ENCODE measurements around the gene CLDN7. TPM values are rescaled to one million over a fixed set of nuclear protein-coding genes. Genes with fewer than 3 reads are reported as not detected.

Gene CLDN7
- total RNA-seq, 1 experiment from 2014 or later, result 286 TPM

DNA sequence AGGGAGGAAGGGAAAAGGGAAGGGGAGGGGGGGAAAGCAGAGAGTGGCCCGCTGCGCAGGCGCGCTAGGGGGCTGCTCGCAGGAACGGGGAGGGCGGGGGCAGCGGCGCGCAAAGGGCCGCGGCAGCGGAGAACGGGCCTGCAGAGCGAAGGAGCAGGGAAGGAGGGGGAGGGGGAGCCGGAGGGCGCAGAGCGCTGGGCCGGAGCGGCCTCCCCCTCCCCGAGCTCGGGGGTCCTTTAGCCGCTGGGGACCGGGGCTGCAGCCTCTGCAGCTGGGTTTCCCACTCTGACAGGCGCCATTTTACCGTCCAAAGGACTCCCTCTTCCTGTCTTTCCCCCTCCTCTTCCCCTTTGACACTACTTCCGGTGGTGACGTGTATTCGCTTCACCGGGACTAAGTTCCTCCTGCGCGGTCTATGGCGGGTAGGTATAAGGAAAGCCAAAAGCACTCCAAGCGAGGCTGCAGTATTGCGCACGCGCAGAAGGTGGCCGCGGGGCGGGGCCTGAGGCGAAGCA is 10.6 kb downstream of the CLDN7 start, which contains the start of gene CTDNEP1 (continued):
- TF ChIP-seq, protein P1, sequence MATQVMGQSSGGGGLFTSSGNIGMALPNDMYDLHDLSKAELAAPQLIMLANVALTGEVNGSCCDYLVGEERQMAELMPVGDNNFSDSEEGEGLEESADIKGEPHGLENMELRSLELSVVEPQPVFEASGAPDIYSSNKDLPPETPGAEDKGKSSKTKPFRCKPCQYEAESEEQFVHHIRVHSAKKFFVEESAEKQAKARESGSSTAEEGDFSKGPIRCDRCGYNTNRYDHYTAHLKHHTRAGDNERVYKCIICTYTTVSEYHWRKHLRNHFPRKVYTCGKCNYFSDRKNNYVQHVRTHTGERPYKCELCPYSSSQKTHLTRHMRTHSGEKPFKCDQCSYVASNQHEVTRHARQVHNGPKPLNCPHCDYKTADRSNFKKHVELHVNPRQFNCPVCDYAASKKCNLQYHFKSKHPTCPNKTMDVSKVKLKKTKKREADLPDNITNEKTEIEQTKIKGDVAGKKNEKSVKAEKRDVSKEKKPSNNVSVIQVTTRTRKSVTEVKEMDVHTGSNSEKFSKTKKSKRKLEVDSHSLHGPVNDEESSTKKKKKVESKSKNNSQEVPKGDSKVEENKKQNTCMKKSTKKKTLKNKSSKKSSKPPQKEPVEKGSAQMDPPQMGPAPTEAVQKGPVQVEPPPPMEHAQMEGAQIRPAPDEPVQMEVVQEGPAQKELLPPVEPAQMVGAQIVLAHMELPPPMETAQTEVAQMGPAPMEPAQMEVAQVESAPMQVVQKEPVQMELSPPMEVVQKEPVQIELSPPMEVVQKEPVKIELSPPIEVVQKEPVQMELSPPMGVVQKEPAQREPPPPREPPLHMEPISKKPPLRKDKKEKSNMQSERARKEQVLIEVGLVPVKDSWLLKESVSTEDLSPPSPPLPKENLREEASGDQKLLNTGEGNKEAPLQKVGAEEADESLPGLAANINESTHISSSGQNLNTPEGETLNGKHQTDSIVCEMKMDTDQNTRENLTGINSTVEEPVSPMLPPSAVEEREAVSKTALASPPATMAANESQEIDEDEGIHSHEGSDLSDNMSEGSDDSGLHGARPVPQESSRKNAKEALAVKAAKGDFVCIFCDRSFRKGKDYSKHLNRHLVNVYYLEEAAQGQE (IDR thresholded peaks at IDR 0.05; ENCODE audit: low read depth), result no peak
- TF ChIP-seq YY1 (IDR thresholded peaks at IDR 0.05; ENCODE audit: extremely low read depth, insufficient replicate concordance, low read depth, low read length) (peak; percentile 94), ELF1 (IDR thresholded peaks at IDR 0.05; ENCODE audit: borderline replicate concordance, low read depth) (peak; percentile 49; the same call in 1 of the 2 replicates)

DNA sequence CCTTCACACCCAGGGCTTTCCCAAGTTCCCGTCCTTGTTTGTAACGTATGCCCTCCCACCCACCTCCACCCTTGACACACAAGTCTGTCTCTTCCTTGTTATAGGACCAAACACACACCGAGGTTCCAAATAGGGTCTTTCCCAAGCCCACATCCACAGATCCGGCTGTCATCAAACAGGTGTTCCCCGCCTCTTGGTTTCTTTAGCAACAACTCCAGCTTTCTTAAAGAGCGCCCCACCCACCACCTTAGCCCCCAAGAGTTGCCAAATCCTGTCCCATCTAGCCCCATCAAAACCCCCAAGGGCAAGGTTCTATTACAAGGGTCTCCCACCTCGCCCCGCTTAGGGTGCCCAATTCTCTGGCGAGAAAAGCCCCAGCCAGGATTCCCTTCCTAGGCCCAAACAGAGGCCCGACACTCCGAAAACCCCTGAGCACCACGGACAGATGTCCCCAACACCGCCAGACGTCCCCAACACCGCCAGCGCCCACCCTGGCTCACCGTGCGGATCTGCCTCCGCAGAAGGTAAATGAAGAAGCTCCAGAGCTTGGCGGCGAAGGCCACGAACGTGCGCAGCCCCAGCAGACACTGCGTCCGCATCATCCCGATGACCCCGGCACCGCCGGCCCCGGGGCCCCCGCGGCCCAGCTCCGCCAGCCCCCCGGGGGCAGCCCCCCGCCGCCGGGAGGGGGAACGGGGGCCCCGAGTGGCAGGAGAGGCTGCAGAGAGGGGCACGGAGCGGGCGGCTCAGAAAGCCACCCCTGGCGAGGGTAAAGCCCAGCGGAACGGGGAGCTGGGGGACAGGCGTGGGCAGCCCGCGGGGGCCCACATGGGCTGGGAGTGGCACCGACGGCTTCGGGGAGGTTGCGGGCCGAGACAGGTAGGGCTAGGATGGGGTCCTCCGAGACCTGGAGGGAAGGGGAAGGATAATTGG is 11.3 kb downstream of the CLDN7 start:
- Histone ChIP-seq H3K9me3 (ENCODE audit: control insufficient read depth in 1 of 2, insufficient read depth in 1 of 2, low read depth in 1 of 2, low read length in 2 of 2) (no peaks in the 10 kb centered on the region), H2AFZ (ENCODE audit: low read depth, low read length, poor library complexity, severe bottlenecking) (no peak overlapping the region), H3K27ac (ENCODE audit: low read depth, low read length) (peak overlapping the region; percentile 84), H3K79me2 (ENCODE audit: insufficient read depth, low read length) (peaks cover 79% of the 10 kb centered on the region), H3K27me3 (ENCODE audit: insufficient read depth, low read length) (no peaks in the 10 kb centered on the region), H3K4me3 (replicated peaks in 1 of 2; ENCODE audit: low read depth in 1 of 2, low read length in 2 of 2) (peak overlapping the region; percentile 82 to 99), H4K20me1 (ENCODE audit: insufficient read depth) (no peaks in the 10 kb centered on the region), H3K36me3 (ENCODE audit: control insufficient read depth in 1 of 2, insufficient read depth in 2 of 2, low read length in 2 of 2) (peaks cover 13 to 15% of the 10 kb centered on the region in 2 experiments; a peak in 3 of 4 replicates), H3K4me2 (ENCODE audit: low read length) (peak overlapping the region; percentile 89), H3K4me1 (ENCODE audit: control insufficient read depth in 1 of 2, insufficient read depth in 2 of 2, low read length in 2 of 2) (peaks cover 13 to 25% of the 10 kb centered on the region in 2 experiments), H3K9ac (ENCODE audit: low read length) (peak overlapping the region; percentile 99), H3K9me2 (ENCODE audit: insufficient read depth) (no peaks in the 10 kb centered on the region)
- ChIA-PET POLR2A (interaction anchor here (1.0 to 2.0 kb wide), 3 partner anchors 9 to 17 kb away, joined by 3 to 7 read pairs (median 5); partner anchors contain the start of genes DVL2 and GABARAP), RAD21 (ENCODE audit: low non-redundant PET in 1 of 2, low total read pairs in 2 of 2, uncharacterized antibody in 2 of 2, unreplicated experiment in 2 of 2) (no interaction called here), CTCF (interaction anchor here (0.6 to 1.0 kb wide), 3 partner anchors 9 to 205 kb away, joined by 3 to 5 read pairs (median 4); partner anchors contain the start of gene GABARAP)
- TF ChIP-seq ZFX (IDR thresholded peaks at IDR 0.05) (peak; percentile 43), POLR2AphosphoS5 (IDR thresholded peaks at IDR 0.05; ENCODE audit: low read depth, low read length) (no peak)
- intact Hi-C loops (cut with micrococcal nuclease), result loop anchor here (5.0 kb wide), 1 partner anchor 56 kb away; the partner anchor contains the start of gene EIF5A
- no TSS peak for BruUV-seq (replicated peaks)
- no peak for DNase-seq (ENCODE audit: low read depth, low spot score)
- peak; percentile 4 for ATAC-seq

All from HCT116 (cell line).